ENCODE results near the gene ZFP36L2.

ZFP36L2 gene

GRCh38 chr2:43186321-43186678, 40.1 kb downstream of the ZFP36L2 start:
- DNase-seq (ENCODE audit: low read depth), result no peak

- no peak for DNase-seq (ENCODE audit: low read depth)
These were observed 41.3 kb downstream of the ZFP36L2 start for GRCh38 chr2:43185146-43185545.

- DNase-seq (ENCODE audit: low read depth), result no peak
These were observed 42.0 kb downstream of the ZFP36L2 start for GRCh38 chr2:43184339-43184895.

GRCh38 chr2:43183743-43184142, 42.7 kb downstream of the ZFP36L2 start:
- no peak for DNase-seq (ENCODE audit: low read depth)

- no peak for DNase-seq (ENCODE audit: low read depth)
These were observed 45.5 kb downstream of the ZFP36L2 start for GRCh38 chr2:43180897-43181296.

- DNase-seq (ENCODE audit: low read depth), result no peak
These were observed 46.5 kb downstream of the ZFP36L2 start for GRCh38 chr2:43179942-43180341.

- peak; percentile 93 for DNase-seq (ENCODE audit: low read depth)
These were observed 47.5 kb downstream of the ZFP36L2 start for GRCh38 chr2:43178602-43179542.

GRCh38 chr2:43178055-43178598, 48.3 kb downstream of the ZFP36L2 start:
- peak; percentile 7 for DNase-seq (ENCODE audit: low read depth)

- DNase-seq (ENCODE audit: low read depth), result no peak
These were observed 50.0 kb downstream of the ZFP36L2 start for GRCh38 chr2:43176449-43176848.

- DNase-seq (ENCODE audit: low read depth), result no peak
These were observed 50.5 kb downstream of the ZFP36L2 start for GRCh38 chr2:43175876-43176275.

GRCh38 chr2:43175020-43175441, 51.4 kb downstream of the ZFP36L2 start:
- peak; percentile 39 for DNase-seq (ENCODE audit: low read depth)

GRCh38 chr2:43174368-43174916, 52.0 kb downstream of the ZFP36L2 start:
- DNase-seq (ENCODE audit: low read depth), result no peak

All from fibroblast of gingiva (primary cell).